Islet of Langerhans (tissue), 1 donor: ENCODE data around the gene PRKG2.
"Not testable (repeated sequence)": the region's sequence is repeated elsewhere in the genome, so short reads cannot be mapped to it uniquely, and the experiment has no call there.

ENCODE experiments used
- FAIRE-seq: peaks from one replicate; lab custom pipeline; 2011; peaks lifted over from hg19 to GRCh38; lab: Jason Lieb, UNC

Gene PRKG2

GRCh38 chr4:81214881-81215868 is at the start of gene PRKG2:
Gene PRKG2 (minus strand): TSS chr4:81215222. CDS start chr4:81205047, 10,175 bp downstream.
- no peak for FAIRE-seq

- FAIRE-seq: no peak
These were observed 45.5 kb upstream of the PRKG2 start for GRCh38 chr4:81260443-81261101.

- no peak for FAIRE-seq
These were observed 44.0 kb upstream of the PRKG2 start for GRCh38 chr4:81258841-81259550.

GRCh38 chr4:81257816-81258215 is 42.8 kb upstream of the PRKG2 start:
- no peak for FAIRE-seq

- no peak for FAIRE-seq
These were observed 42.0 kb upstream of the PRKG2 start for GRCh38 chr4:81257021-81257420.

GRCh38 chr4:81256059-81256970 is 41.3 kb upstream of the PRKG2 start:
- FAIRE-seq: no peak

GRCh38 chr4:81255524-81255923 is 40.5 kb upstream of the PRKG2 start:
- no peak for FAIRE-seq

- no peak for FAIRE-seq
These were observed 35.4 kb upstream of the PRKG2 start for GRCh38 chr4:81250430-81250829.

- FAIRE-seq: no peak
These were observed 30.4 kb upstream of the PRKG2 start for GRCh38 chr4:81245218-81246009.

- no peak for FAIRE-seq
These were observed 22.8 kb upstream of the PRKG2 start for GRCh38 chr4:81237791-81238190.

GRCh38 chr4:81235982-81236749 is 21.1 kb upstream of the PRKG2 start:
- no peak for FAIRE-seq

GRCh38 chr4:81227968-81228367 is 12.9 kb upstream of the PRKG2 start:
- FAIRE-seq: no peak

- no peak for FAIRE-seq
These were observed 12.1 kb upstream of the PRKG2 start for GRCh38 chr4:81227138-81227537.

GRCh38 chr4:81225252-81225651 is 10.2 kb upstream of the PRKG2 start:
- no peak for FAIRE-seq

- FAIRE-seq: not testable (repeated sequence)
These were observed 7.1 kb upstream of the PRKG2 start for GRCh38 chr4:81222082-81222472.

GRCh38 chr4:81221303-81222081 is 6.5 kb upstream of the PRKG2 start:
- no peak for FAIRE-seq

GRCh38 chr4:81220271-81220670 is 5.2 kb upstream of the PRKG2 start:
- FAIRE-seq: no peak

GRCh38 chr4:81218206-81218605 is 3.2 kb upstream of the PRKG2 start:
- no peak for FAIRE-seq

GRCh38 chr4:81217779-81218178 is 2.8 kb upstream of the PRKG2 start:
- no peak for FAIRE-seq
